ENCODE data around the gene GPR142.

GPR142 gene

DNA sequence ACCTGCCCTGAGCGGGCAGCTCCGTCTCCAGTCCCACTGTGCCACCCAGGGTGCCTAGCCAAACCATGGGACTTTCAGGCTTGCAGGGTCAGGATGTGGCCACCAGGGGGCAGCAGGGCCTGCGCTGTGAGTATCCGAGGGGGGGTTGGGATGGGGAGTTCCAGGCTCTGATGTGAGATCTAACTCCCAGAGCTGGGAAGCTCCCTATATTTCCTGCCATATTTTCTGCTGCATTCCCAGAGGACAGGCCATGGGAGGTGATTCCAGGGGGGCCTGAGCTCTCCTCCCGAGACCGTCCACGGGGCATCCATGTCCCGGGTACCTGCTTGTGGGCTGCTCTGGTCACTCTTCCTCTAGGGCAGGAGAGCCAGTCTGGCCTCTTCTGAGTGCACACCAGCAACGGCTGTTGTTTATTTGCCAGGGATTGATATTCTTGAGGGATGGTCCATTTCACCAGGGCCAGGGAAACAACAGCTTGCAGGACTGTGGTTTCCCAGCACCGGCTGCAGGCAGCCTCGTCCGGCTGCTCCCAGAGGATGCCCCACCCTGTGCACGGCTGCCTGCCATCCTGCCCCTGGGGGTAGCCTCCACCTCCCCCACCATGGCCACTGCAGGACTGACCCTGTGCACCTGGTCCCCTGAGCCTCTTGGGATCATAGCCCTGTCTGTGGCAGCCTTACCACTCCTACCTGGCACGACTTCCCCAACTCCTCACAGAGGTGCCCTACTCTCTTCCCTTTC, 1.2 kb downstream of the GPR142 start:
- peak; percentile 30 to 71 (median 52) for DNase-seq (ENCODE audit: low read depth in 3 of 3, low spot score in 1 of 3)

DNA sequence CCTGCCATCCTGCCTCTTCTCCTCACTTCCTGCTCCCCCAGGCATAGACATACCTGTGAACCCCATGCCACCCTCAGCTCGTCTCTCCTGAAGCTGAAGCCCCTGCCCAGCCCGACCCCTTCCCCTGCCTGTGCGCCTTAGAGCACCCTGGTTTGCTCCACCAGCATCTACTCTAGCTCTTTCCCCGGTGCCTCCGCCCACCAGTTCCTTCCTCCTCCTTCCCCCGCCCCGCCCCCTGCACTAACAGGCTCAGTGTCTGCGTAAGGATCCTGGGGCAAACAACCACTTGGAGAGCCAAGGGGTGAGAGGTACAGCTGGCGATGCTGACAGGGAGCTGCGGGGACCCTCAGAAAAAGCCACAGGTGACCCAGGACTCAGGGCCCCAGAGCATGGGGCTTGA, 1.9 kb downstream of the GPR142 start:
- DNase-seq (ENCODE audit: low read depth in 3 of 3, low spot score in 1 of 3) = peak; percentile 4 to 44 (median 27)

DNA sequence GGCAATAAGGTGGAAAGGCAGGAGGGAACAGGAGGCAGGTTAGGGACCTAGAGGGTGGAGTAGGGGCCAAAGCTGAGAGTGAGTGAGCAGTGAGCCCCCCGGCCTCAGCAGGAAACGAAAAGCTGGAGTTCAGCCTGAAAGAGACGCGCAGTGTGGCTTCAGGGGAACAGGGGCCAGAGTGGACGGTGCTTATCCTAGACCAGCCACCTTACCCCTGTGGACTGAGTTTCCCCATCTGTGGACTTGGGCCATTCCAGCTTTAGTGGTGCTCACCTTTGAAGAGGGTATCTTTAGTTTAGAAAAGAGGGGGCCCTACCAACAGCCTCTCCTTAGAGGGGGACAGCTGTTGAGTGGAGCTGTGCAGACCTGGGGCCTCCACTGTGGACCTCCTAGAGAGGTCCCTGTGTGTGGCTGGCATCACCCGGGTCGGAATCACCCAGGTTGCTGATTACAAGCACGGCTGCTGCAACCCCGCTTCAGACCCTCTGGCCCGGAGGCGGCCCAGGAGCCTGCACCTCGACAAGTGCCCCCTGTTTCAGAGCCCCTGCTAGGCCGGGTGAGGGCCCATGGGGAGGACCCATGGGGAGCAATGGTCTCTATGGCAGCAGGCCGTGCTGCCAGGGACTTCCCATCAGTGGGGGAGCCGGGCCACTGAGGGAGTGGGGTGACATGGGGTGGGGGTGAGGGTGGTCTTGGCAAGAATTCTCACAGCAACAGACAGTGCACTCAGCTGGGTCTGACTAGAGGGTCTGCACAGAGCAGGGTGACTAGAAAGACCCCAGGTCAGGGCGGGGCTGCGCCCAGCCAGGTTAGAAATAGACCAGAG, 2.6 kb downstream of the GPR142 start:
- no peak for DNase-seq (ENCODE audit: low read depth in 3 of 3, low spot score in 1 of 3)

DNA sequence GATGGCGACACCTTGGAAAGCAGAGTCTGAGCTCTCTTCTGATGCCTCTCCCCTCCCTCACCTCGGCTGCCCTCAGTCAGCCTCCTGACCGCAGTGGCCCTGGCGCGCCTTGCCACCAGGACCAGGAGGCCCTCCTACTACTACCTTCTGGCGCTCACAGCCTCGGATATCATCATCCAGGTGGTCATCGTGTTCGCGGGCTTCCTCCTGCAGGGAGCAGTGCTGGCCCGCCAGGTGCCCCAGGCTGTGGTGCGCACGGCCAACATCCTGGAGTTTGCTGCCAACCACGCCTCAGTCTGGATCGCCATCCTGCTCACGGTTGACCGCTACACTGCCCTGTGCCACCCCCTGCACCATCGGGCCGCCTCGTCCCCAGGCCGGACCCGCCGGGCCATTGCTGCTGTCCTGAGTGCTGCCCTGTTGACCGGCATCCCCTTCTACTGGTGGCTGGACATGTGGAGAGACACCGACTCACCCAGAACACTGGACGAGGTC, 4.4 kb downstream of the GPR142 start:
- no peak for DNase-seq (ENCODE audit: low read depth in 3 of 3, low spot score in 1 of 3)

DNA sequence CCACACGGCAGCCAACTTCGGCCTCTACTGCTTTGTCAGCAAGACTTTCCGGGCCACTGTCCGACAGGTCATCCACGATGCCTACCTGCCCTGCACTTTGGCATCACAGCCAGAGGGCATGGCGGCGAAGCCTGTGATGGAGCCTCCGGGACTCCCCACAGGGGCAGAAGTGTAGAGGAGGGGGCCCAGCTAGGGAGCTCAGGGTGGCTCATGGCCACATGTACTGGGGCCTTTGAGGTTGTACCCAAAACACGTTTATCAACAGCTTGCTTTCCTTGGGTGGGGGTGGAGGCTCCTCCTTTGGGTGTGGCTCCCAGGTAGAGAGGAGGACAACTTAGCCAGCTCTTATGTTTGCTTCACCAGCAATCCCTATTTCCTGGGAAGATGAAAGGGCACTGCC, 5.1 kb downstream of the GPR142 start:
- DNase-seq (ENCODE audit: low read depth in 3 of 3, low spot score in 1 of 3) = no peak

DNA sequence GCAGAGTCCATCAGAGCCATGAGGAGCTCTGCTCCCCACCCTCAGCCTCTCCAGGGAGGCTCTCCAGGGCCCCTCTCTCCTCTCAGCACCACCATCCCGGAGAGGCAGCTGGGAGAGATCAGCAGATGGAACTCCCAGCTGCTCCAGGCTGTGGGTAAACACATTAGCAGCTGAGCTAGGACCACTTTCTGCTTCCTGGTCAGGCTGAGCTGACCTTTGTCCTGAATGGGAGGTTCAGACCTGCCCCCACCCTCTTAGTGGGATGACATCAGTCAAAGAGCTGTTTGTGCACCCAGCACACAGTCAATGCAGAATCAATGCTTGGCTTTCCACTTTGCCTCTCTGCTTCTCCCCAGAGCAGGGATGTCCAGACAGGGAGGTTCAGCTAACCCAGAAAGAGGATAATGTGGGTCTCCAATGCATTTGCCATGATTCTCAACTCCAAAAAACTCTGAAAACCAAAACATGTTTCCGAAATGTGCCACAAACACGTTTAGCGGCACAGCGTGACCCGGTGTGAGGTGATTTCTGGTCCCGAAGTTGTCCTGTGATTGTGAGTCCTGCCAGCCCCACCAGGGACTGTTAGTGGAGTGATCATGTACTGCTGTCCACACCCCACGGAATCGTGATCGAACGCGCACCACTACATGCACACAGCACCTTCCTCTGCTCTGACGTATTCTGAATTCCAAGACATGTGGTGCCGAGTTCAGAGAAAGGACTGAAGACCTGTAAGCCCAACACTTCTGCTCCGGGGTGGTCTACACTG, 6.7 kb downstream of the GPR142 start:
- no peak for DNase-seq (ENCODE audit: low read depth in 3 of 3, low spot score in 1 of 3)

DNA sequence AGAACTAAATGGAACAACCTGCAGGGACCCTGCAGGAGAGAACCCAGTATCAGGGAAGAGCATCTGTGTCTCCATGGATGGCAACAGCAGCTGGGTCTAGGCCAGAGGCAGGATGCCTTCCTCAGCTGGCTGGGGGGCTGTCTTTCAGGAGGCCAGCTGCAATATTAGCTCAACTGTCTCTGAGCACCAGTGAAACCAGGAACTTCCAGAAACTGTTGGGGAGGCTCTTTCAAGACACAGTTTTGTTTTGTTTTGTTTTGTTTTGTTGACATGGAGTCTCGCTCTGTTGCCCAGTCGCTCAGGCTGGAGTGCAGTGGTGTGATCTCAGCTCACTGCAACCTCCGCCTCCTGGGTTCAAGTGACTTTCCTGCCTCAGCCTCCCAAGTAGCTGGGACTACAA, 7.6 kb downstream of the GPR142 start:
- no peak for DNase-seq (ENCODE audit: low read depth in 3 of 3, low spot score in 1 of 3)

DNA sequence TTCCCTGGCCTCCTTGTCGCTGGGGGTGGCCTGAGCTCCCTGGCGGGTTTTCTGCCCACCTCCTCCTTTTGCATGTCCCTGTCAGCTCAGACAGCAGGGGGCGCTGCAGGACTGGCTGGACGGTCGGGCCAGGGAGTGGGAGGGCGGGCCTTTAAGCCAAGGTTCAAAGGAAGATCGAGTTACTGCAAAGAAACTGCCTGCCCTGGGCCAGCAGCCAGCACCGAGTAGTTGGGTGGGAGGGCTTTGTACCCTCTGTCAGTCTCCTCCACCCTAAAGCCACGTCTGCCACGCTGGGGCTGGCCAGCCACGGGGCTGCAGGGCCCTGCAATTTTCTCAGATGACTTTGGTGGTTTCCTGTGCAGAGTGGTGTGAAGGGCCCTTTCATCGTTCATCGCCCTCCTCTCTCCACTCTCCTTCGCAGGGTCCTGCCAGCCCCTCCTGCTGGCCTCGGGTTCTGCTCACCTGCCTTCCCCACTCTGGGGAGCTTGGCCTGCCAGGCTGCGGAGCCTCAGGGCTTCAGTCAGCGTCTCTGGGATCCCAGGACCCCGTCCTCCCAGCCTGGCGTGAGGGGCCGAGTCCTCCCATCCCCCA, 12.3 kb downstream of the GPR142 start:
- DNase-seq (ENCODE audit: low read depth in 3 of 3, low spot score in 1 of 3) = peak; percentile 79 to 93 (median 81)

DNA sequence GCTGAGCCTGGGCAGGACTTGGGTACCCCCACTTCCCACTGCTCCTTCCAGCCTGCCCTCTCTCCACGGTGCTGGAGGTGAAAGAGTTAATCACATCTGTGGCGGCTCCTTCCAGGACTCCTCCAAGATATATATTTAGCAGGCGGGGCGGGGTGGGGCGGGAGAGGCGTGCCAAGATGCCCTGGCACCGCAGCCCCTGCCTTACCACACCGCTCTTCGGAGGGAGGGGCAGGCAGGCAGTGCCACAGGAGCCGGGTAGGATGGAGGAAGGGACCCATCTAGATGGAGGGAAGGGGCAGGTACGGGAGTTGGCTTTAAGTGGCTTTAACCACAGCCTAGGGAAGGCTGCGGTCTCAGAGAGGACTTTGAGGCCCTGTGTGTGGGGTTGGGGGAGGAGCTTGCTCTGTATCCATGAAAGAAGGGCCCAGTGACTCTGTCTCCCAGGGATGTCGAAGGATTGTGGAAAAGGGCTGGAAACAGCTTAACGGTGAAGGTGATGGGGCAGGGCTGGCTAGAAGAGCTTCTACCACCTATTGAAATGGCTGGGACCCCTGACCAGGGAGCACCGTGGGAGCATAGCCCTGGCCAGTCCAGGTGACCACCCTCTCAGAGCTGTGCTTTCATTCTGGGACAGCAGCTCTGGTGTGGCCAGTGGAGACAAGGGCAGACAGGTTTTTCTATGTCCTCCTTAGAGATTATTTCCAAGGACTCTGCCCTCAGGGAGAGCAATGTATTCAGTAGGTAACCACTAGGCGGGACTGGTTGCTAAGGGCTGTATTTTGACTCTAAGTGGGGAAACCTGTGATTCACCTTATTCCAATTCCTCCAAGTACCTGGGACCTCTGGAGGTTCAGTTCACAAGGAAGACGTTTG, 13.0 kb downstream of the GPR142 start:
- no peak for DNase-seq (ENCODE audit: low read depth in 3 of 3, low spot score in 1 of 3)

DNA sequence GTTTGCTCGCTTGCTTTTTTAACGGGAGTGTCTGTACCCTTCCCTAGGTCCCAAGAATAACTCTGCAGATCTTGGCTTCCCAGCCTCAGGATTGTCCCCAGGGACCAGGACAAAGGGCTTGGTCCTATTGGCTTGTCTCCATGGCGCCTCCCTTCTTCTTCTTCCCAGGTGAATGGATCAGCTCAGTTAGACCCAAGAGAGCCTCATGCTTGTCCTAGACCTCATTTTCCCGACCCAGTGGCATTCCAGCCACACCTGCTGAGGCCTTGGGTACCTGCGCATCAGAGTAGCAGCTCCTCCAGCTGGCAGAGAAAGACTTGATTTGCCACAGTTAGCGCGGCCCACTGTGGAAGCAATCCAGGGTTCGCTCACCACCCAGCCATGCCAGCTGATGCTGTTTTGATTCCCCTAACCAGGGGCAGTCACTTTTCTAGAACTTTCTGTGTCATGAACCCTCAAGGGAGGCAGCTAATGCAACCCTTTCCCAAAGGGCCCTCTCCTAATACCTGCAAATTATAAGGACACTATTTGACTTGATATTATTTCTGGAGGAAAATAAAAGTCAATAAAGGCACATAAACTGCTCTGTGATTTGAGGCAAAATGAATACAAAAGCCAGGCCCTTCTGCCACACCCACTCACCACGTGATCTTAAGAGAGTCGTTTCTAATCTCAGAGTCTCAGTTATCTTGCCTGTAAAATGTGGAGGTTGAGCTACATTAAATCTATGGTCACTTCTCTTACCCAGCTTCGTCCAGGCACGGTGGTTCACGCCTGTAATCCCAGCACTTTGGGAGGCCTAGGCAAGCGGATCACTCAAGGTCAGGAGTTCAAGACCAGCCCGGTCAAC, 13.9 kb downstream of the GPR142 start:
- DNase-seq (ENCODE audit: low read depth in 3 of 3, low spot score in 1 of 3) = no peak

DNA sequence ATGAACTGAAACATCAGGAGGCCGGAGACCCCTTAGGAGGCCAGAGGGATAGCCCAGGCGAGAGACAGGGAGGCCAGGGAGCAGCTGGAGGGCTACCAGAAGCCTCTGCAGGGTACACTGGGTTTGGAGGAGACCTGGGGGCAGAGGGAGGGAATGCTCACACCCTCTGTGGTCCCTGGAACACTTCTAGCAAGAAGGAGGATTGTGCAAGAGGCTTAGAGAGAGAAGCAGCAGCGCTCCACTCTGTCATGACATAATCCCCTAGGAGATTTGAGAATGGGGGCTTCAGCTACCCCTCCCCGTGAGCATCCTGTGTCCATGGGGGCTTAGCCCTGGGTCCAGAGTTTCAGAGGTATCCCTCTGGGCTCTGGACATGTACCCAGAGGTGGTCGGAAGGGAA, 15.8 kb downstream of the GPR142 start:
- no peak for DNase-seq (ENCODE audit: low read depth in 3 of 3, low spot score in 1 of 3)

DNA sequence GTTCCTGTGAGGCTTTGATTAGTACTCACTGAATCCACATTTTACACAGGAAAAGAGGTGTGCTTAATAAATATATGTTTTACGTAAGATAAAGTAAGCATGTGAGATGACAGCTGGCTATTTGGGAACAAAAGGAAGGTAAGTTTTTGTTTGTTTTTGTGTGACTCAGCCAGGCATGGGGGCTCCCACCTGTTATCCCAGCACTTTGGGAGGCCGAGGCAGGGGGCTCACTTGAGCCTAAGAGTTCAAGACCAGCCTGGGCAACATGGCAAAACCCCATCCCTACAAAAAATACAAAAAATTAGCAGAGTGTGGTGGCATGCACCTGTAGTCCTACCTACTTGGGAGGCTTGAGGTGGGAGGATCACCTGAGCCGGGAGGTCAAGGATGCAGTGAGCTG, 17.9 kb downstream of the GPR142 start:
- no peak for DNase-seq (ENCODE audit: low read depth in 3 of 3, low spot score in 1 of 3)

DNA sequence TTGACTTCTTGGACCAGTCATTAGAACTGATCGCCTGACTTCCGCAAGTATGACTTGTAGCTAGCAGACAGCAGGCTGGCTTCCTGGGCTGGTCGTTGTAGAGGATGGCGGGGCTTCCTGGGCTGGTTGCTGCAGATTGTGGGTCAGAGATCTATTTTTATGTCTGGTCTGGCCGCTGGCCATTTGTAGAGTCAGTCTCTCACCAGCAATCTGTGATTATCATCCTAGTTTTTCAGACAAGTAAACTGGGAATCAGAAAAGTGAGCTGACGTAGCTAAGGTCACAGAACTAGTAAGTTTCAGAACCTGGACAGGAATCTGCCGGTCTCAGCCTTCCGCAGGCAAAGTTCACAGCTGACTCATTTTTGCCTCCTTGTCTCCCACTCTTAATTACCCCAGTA, 19.1 kb downstream of the GPR142 start:
- DNase-seq (ENCODE audit: low read depth in 3 of 3, low spot score in 1 of 3) = no peak

DNA sequence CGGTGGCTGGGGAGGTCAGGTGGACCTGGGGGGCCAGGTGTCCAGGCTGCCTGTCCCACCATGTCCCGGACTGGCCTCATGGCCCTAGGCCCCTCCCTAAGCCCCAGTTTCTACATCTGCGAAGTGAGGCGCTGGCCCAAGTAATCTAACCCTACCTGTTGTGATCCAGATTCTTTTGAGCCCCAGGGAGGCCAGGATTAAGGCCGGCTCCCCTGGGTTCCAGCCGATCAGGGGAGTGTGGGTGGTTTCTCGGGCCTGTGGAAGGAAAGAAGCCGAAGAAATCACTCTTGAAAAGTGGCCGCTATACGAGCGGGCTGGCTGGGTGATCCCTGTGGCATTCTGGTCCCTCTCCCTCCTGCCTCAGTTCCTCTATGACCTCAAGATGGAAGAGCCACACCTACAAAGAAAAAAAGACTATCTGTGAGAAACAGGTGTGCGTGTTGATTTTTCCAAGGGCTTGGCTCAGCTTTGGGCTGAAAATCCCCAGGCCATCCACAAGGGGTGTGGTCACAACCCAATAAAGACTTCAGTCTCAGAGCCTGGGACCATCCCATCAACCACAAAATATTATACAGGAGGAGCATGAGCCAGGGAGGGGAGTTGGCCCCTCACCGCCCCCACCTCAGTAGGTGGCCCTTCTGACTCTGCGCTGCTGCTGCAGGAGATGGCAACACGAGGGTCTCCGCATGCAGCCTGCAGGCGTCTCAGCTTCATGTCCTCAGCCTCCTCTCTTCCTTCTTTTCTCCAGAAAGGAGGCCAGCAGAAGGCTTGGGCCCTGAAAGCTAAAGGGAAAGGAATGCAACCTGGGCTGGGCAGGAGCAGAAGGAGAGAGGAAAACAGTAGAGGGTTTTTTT, 20.3 kb downstream of the GPR142 start:
- no peak for DNase-seq (ENCODE audit: low read depth in 3 of 3, low spot score in 1 of 3)

DNA sequence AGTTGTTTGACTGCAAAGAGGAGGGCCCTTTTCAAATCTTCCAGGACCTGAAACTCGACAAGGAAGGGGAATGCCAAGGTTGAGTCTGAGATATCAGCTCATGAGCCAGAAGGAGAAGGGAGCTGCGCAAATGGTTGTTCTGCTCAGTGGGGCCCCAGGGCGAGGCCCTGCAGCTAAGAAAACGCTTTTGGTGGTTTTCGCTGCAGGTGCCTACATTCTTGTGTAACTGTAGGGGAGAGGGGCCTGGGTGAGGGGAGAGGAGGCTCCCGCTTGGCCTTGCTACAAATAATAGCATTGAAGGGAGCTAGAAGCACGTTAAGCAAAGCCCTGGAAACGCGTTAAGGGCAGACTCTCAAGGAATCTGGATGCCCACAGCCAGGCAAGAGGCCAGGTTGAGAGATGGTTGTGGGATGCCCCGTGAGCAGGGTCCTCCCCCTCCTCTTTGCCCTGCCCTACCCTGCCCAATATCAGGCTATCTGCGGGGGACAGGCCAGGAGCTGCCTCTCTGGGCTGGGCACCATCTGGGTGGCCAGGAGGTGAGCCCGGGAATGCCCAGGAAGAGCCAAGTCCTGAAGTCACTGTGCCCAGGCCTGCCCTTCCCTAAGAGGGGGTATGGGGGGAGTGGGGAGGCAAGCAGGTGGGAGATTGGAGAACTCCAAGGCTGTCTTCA, 21.9 kb downstream of the GPR142 start:
- no peak for DNase-seq (ENCODE audit: low read depth in 3 of 3, low spot score in 1 of 3)

DNA sequence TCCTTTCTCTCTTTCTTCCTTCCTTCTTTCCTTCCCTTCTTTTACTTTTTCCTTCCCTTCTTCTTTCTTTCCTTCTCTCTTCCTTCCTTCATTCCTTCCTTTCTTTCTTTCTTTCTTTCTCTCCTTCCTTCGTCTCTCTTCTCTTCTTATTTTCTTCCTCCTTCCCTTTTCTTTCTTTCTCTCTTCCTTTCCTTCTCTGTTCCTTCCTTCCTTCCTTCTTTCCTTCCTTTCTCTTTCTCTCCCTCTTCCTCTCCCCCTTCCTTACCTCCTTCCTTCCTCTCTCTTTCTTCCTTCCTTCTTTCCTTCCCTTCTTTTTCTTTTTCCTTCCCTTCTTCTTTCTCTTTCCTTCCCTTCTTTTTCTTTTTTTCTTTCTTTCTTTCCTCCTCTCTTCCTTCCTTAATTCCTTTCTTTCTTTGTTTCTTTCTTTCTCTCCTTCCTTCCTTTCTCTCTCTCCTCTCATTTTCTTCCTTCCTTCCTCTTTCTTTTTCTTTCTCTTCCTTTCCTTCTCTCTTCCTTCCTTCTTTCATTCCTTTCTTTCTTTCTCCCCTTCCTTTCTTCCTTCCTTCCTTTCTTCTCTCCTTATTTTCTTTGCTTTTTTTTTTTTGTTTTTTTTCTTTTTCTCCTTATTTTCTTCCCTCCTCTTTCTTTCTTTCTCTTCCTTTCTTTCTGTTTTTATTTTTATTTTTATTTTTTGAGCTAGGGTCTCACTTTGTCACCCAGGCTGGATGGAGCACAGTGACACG, 22.8 kb downstream of the GPR142 start:
- DNase-seq (ENCODE audit: low read depth in 3 of 3, low spot score in 1 of 3) = no peak
